Measurements from ENCODE around the gene UBAP2. TPM values are rescaled to one million over a fixed set of nuclear protein-coding genes. Genes with fewer than 3 reads are reported as not detected.

UBAP2 gene
- total RNA-seq, 1 experiment from 2014 or later = 62.5 TPM

GRCh38 chr9:33932078-33932807, 116.4 kb downstream of the UBAP2 start:
- no peak overlapping the region for H3K27ac ChIP-seq (ENCODE audit: low read depth, low read length, poor library complexity, severe bottlenecking)
- H3K9me3 ChIP-seq (ENCODE audit: low read depth, low read length, poor library complexity, severe bottlenecking) = no peaks in the 10 kb centered on the region
- no peaks in the 10 kb centered on the region for H3K4me1 ChIP-seq (ENCODE audit: insufficient read depth, low read length, poor library complexity, severe bottlenecking)
- H3K27me3 ChIP-seq (replicated peaks; ENCODE audit: insufficient read depth, low read depth, low read length, poor library complexity) = no peaks in the 10 kb centered on the region
- H3K36me3 ChIP-seq (ENCODE audit: insufficient read depth, low read length, poor library complexity, severe bottlenecking) = peaks cover 82% of the 10 kb centered on the region
- intact Hi-C loops (cut with micrococcal nuclease; ENCODE audit: unreplicated experiment) = no loop called here
- TF ChIP-seq EZH2 (IDR thresholded peaks at IDR 0.05; ENCODE audit: borderline replicate concordance, low read depth, low read length, poor library complexity, severe bottlenecking) (no peak), CTCF (conservative IDR thresholded peaks at IDR 0.05; ENCODE audit: low read depth, low read length) (no peak)
- no peak overlapping the region for H3K4me3 ChIP-seq (ENCODE audit: low read depth, low read length, poor library complexity, severe bottlenecking)
- POLR2A ChIA-PET (ENCODE audit: low non-redundant PET) = no interaction called here
- no peak for DNase-seq (ENCODE audit: low spot score)
- CTCF ChIA-PET = no interaction called here
- BruUV-seq (replicated peaks) = no TSS peak

DNA sequence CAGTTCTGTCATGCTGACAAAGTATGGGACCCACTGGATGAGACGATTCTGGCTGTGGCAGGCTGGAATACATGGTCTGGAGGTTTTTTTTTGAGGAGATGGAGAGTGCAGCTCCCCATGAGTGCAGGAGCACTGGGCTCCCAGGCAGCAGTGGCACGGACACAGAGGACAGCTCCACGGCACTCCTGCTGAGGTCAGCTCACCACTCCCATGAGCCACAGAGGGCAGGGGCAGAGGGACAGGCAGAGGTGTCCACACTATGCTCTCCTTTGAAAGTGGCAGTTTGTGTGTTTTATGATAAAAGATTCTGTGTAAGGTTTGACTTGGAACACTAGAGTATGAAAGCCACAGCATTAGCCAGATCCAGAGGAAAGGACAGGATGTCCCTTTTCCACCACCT, 117.4 kb downstream of the UBAP2 start:
- peaks cover 82% of the 10 kb centered on the region for H3K36me3 ChIP-seq (ENCODE audit: insufficient read depth, low read length, poor library complexity, severe bottlenecking)
- H3K27ac ChIP-seq (ENCODE audit: low read depth, low read length, poor library complexity, severe bottlenecking) = no peak overlapping the region
- H3K9me3 ChIP-seq (ENCODE audit: low read depth, low read length, poor library complexity, severe bottlenecking) = no peaks in the 10 kb centered on the region
- CTCF ChIA-PET = no interaction called here
- intact Hi-C loops (cut with micrococcal nuclease; ENCODE audit: unreplicated experiment) = no loop called here
- H3K4me3 ChIP-seq (ENCODE audit: low read depth, low read length, poor library complexity, severe bottlenecking) = no peak overlapping the region
- DNase-seq (ENCODE audit: low spot score) = no peak
- POLR2A ChIA-PET (ENCODE audit: low non-redundant PET) = no interaction called here
- no peak for TF ChIP-seq CTCF (conservative IDR thresholded peaks at IDR 0.05; ENCODE audit: low read depth, low read length)
- TF ChIP-seq EZH2 (IDR thresholded peaks at IDR 0.05; ENCODE audit: borderline replicate concordance, low read depth, low read length, poor library complexity, severe bottlenecking) = no peak
- H3K4me1 ChIP-seq (ENCODE audit: insufficient read depth, low read length, poor library complexity, severe bottlenecking) = no peaks in the 10 kb centered on the region
- no peaks in the 10 kb centered on the region for H3K27me3 ChIP-seq (replicated peaks; ENCODE audit: insufficient read depth, low read depth, low read length, poor library complexity)
- no TSS peak for BruUV-seq (replicated peaks)

DNA sequence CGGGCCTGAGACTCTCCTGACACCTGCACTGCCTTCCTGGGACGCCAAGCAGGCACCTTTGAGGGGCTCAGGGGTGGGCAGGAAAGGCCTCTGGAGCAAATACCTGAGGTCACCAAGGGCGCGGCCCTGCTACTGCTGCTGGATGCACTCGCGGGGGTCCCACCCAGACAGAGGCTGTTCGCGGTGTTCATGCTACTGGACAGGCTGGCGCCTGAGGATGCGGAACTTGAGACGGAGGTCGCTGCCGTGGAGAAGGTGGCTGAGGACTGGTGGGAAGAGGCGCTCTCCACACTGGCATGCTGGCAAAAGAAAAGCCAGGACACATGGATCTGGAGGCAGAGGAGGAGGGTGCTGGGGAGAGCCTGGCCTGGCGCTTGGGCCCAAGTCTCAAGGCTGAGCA, 121.0 kb downstream of the UBAP2 start:
- ChIA-PET CTCF (no interaction called here), POLR2A (ENCODE audit: low non-redundant PET) (no interaction called here)
- no peak for DNase-seq (ENCODE audit: low spot score)
- H3K27me3 ChIP-seq (replicated peaks; ENCODE audit: insufficient read depth, low read depth, low read length, poor library complexity) = no peaks in the 10 kb centered on the region
- no TSS peak for BruUV-seq (replicated peaks)
- peaks cover 87% of the 10 kb centered on the region for H3K36me3 ChIP-seq (ENCODE audit: insufficient read depth, low read length, poor library complexity, severe bottlenecking)
- intact Hi-C loops (cut with micrococcal nuclease; ENCODE audit: unreplicated experiment) = no loop called here
- no peak overlapping the region for H3K4me3 ChIP-seq (ENCODE audit: low read depth, low read length, poor library complexity, severe bottlenecking)
- no peak for TF ChIP-seq CTCF (conservative IDR thresholded peaks at IDR 0.05; ENCODE audit: low read depth, low read length)
- no peak for TF ChIP-seq EZH2 (IDR thresholded peaks at IDR 0.05; ENCODE audit: borderline replicate concordance, low read depth, low read length, poor library complexity, severe bottlenecking)
- H3K9me3 ChIP-seq (ENCODE audit: low read depth, low read length, poor library complexity, severe bottlenecking) = no peaks in the 10 kb centered on the region
- H3K27ac ChIP-seq (ENCODE audit: low read depth, low read length, poor library complexity, severe bottlenecking) = no peak overlapping the region
- H3K4me1 ChIP-seq (ENCODE audit: insufficient read depth, low read length, poor library complexity, severe bottlenecking) = no peaks in the 10 kb centered on the region
